Esophagus muscularis mucosa (tissue), 3 donors: ENCODE results near the gene FGFR2.

ENCODE experiments used
- POLR2A ChIP-seq: fragments of 450-650 bp; IDR thresholded peaks from one replicate; pipeline ENCODE4 v1.6.1; 2017; ENCODE audit warnings: antibody characterized with exemption, moderate library complexity, mild to moderate bottlenecking, low read depth
- TF ChIP-seq, protein P1 (sequence below), 3 experiments: fragments of 200-600 bp in 2 of 3; fragments of 450-650 bp in 1 of 3; sonication (generic) in 2 of 3; IDR thresholded peaks; one replicate each; pipeline ENCODE4 v1.5.1; 2017 to 2019; ENCODE audit warnings: antibody characterized with exemption in 3 of 3, mild to moderate bottlenecking in 2 of 3, moderate library complexity in 1 of 3

DNA sequence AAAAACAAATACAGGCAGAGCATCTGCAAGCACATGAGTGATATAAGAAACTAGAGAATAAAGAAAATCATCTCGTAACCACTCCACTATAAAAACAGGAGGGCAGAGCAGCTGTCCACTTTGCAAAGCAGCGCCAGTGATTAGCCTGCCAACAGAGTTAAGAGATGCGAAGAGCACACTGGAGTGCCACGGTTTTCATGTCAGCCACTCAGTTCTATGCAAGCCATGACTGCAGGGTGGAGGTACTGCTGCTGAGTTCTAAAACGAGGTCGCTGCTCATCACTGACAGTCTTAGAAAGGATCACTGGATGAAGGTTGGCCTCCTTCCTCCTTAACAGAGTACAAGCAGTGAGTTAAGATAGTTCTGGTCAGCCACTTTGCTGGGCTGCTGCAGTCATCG, 58.5 kb downstream of the FGFR2 start:
- TF ChIP-seq POLR2A = no peak
- TF ChIP-seq, protein P1, sequence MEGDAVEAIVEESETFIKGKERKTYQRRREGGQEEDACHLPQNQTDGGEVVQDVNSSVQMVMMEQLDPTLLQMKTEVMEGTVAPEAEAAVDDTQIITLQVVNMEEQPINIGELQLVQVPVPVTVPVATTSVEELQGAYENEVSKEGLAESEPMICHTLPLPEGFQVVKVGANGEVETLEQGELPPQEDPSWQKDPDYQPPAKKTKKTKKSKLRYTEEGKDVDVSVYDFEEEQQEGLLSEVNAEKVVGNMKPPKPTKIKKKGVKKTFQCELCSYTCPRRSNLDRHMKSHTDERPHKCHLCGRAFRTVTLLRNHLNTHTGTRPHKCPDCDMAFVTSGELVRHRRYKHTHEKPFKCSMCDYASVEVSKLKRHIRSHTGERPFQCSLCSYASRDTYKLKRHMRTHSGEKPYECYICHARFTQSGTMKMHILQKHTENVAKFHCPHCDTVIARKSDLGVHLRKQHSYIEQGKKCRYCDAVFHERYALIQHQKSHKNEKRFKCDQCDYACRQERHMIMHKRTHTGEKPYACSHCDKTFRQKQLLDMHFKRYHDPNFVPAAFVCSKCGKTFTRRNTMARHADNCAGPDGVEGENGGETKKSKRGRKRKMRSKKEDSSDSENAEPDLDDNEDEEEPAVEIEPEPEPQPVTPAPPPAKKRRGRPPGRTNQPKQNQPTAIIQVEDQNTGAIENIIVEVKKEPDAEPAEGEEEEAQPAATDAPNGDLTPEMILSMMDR (IDR thresholded peaks at IDR 0.05) = no peak
